GM12878 (cell line): ENCODE data around the gene ADAMTSL3. TPM values are rescaled to one million over a fixed set of nuclear protein-coding genes. Genes with fewer than 3 reads are reported as not detected.

Source experiments
- CBFB ChIP-seq: IDR thresholded peaks from 2 replicates; pipeline ENCODE4 v1.6.1; 2016; ENCODE audit warnings: antibody characterized with exemption, low read depth
- CHD4 ChIP-seq: fragments of 200-600 bp; sonication (generic); IDR thresholded peaks from 2 replicates; pipeline ENCODE4 v1.6.1; 2016; ENCODE audit warnings: mild to moderate bottlenecking
- DPF2 ChIP-seq: fragments of 450-650 bp; IDR thresholded peaks from 2 replicates; pipeline ENCODE4 v1.6.1; 2017; ENCODE audit warnings: mild to moderate bottlenecking
- HCFC1 ChIP-seq: fragments of 150-350 bp; IDR thresholded peaks from 2 replicates; pipeline ENCODE4 v1.6.1; 2014; ENCODE audit warnings: low read length
- HDAC6 ChIP-seq: fragments of 200-600 bp; sonication (generic); IDR thresholded peaks from one replicate; pipeline ENCODE4 v1.8.0; 2017; ENCODE audit warnings: antibody characterized with exemption; ENCODE audit not compliant: unreplicated experiment
- MLLT1 ChIP-seq: fragments of 450-650 bp; IDR thresholded peaks from 2 replicates; pipeline ENCODE4 v1.6.1; 2016; ENCODE audit warnings: mild to moderate bottlenecking
- POLR2AphosphoS5 ChIP-seq: IDR thresholded peaks from 2 replicates; pipeline ENCODE4 v1.6.1; 2011; ENCODE audit warnings: mild to moderate bottlenecking, low read length, inconsistent platforms
- SMAD1 ChIP-seq: fragments of 450-650 bp; IDR thresholded peaks from 2 replicates; pipeline ENCODE4 v1.6.1; 2018; ENCODE audit warnings: mild to moderate bottlenecking, low read depth; ENCODE audit not compliant: partially characterized antibody
- STAT1 ChIP-seq: fragments of 450-650 bp; conservative IDR thresholded peaks from 2 replicates; pipeline ENCODE4 v1.6.1; 2014; ENCODE audit warnings: antibody characterized with exemption, mild to moderate bottlenecking
- TARDBP ChIP-seq: IDR thresholded peaks from 2 replicates; pipeline ENCODE4 v1.6.1; 2016; ENCODE audit warnings: borderline replicate concordance
- ZBTB11 ChIP-seq: fragments of 450-650 bp; formaldehyde crosslinking; IDR thresholded peaks from 2 replicates; pipeline ENCODE4 v1.5.0; 2022; ENCODE audit warnings: mild to moderate bottlenecking, missing genetic modification characterization
- ZNF274 ChIP-seq: IDR thresholded peaks from one replicate; pipeline ENCODE4 v1.8.0; 2011; ENCODE audit not compliant: insufficient read length, insufficient read depth
- ZZZ3 ChIP-seq: IDR thresholded peaks from 2 replicates; pipeline ENCODE4 v1.6.1; 2011; ENCODE audit warnings: low read depth; ENCODE audit not compliant: control insufficient read depth, insufficient read length
- polyA plus RNA-seq, 11 experiments: library from polyadenylated mRNA; depleted of rRNA in 4 of 11; unstranded in 6 of 11; stranded (reverse) in 5 of 11; fragments of >200 nt; fragmentation: Nextera tagmentation in 4 of 11; fragmentation: Illumina TruSeq in 1 of 11; extraction: Ambion mirVana in 4 of 11; extraction: Trizol in 1 of 11; gene quantifications; 1 replicate in 1 of 11; 2 replicates in 10 of 11; pipeline versions ENCODE4 v1.2.1 to v1.2.3, GENCODE V29; 2011 to 2016; ENCODE audit warnings: inconsistent platforms in 2 of 11, missing spikeins in 2 of 11, low read depth in 1 of 11
- total RNA-seq, 4 experiments: library from RNA; depleted of rRNA in 3 of 4; stranded (reverse); fragments of >200 nt in 3 of 4; fragmentation: Illumina TruSeq in 1 of 4; extraction: Trizol in 1 of 4; gene quantifications; 2 replicates each; pipeline versions ENCODE4 v1.2.1 to v1.2.3, GENCODE V29; 2013 to 2021

The ADAMTSL3 gene
- total and polyA plus RNA-seq, 10 of the 15 experiments (the other 5 are each of a cell fraction or from before 2014, with no cell fraction given): 0.01 to 0.28 (median 0.13) TPM

- TF ChIP-seq ZBTB11 (CRISPR knock-in tag): no peak
- TF ChIP-seq STAT1: no peak
- TF ChIP-seq POLR2AphosphoS5: no peak
- no peak for TF ChIP-seq SMAD1
- TF ChIP-seq MLLT1: no peak
- TF ChIP-seq ZZZ3: no peak
- TF ChIP-seq HDAC6: no peak
- TF ChIP-seq TARDBP: no peak
- TF ChIP-seq CHD4: no peak
- no peak for TF ChIP-seq CBFB
- no peak for TF ChIP-seq HCFC1
- no peak for TF ChIP-seq DPF2
- TF ChIP-seq ZNF274: no peak
These were observed 3.1 kb upstream of the ADAMTSL3 start (continued) for GRCh38 chr15:83650831-83651230.
